Measurements from ENCODE around the gene FYN. TPM values are rescaled to one million over a fixed set of nuclear protein-coding genes. Genes with fewer than 3 reads are reported as not detected.

Gene FYN
- total RNA-seq, 1 donor: 106 TPM

- H3K79me2 ChIP-seq (ENCODE audit: insufficient read depth, low read length): peaks cover 100% of the 10 kb centered on the region
- H3K27ac ChIP-seq (ENCODE audit: low read depth, low read length): no peak overlapping the region
- H4K20me1 ChIP-seq (ENCODE audit: insufficient read depth, low read length): peaks cover 58% of the 10 kb centered on the region
- no peak overlapping the region for H2AFZ ChIP-seq (ENCODE audit: low read length)
- H3K9me3 ChIP-seq (ENCODE audit: low read depth, low read length): no peaks in the 10 kb centered on the region
- no peak for TF ChIP-seq CTCF (IDR thresholded peaks at IDR 0.05; ENCODE audit: extremely low read depth, low read depth, low read length)
- H3K36me3 ChIP-seq (ENCODE audit: insufficient read depth, low read length): peaks cover 4% of the 10 kb centered on the region
- H3K4me1 ChIP-seq (ENCODE audit: insufficient read depth, low read length): peaks cover 10% of the 10 kb centered on the region
- no peak overlapping the region for H3K4me2 ChIP-seq (ENCODE audit: insufficient read depth, low read length)
- H3K4me3 ChIP-seq (ENCODE audit: insufficient read depth, low read length): no peak overlapping the region
- H3K27me3 ChIP-seq (ENCODE audit: insufficient read depth, low read length): no peaks in the 10 kb centered on the region
- DNase-seq (ENCODE audit: insufficient read length, low spot score, missing footprints): no peak
These were observed 7.2 kb downstream of the FYN start for GRCh38 chr6:111865909-111866546.

GRCh38 chr6:111865049-111865585 is 8.1 kb downstream of the FYN start:
- no peak for DNase-seq (ENCODE audit: insufficient read length, low spot score, missing footprints)
- TF ChIP-seq CTCF (IDR thresholded peaks at IDR 0.05; ENCODE audit: extremely low read depth, low read depth, low read length): no peak

GRCh38 chr6:111864138-111865048 is 8.9 kb downstream of the FYN start:
- Histone ChIP-seq H3K9me3 (ENCODE audit: low read depth, low read length) (no peaks in the 10 kb centered on the region), H3K4me1 (ENCODE audit: insufficient read depth, low read length) (no peaks in the 10 kb centered on the region), H3K79me2 (ENCODE audit: insufficient read depth, low read length) (peaks cover 100% of the 10 kb centered on the region), H3K4me2 (ENCODE audit: insufficient read depth, low read length) (no peak overlapping the region), H4K20me1 (ENCODE audit: insufficient read depth, low read length) (peaks cover 56% of the 10 kb centered on the region), H3K27me3 (ENCODE audit: insufficient read depth, low read length) (no peaks in the 10 kb centered on the region), H3K27ac (ENCODE audit: low read depth, low read length) (no peak overlapping the region), H3K4me3 (ENCODE audit: insufficient read depth, low read length) (no peak overlapping the region), H2AFZ (ENCODE audit: low read length) (no peak overlapping the region), H3K36me3 (ENCODE audit: insufficient read depth, low read length) (peaks cover 4% of the 10 kb centered on the region)
- TF ChIP-seq CTCF (IDR thresholded peaks at IDR 0.05; ENCODE audit: extremely low read depth, low read depth, low read length): no peak
- DNase-seq (ENCODE audit: insufficient read length, low spot score, missing footprints): no peak

More at GRCh38 chr6:111865049-111865585, 8.1 kb downstream of the FYN start:
- H3K4me3 ChIP-seq (ENCODE audit: insufficient read depth, low read length): no peak overlapping the region
- H2AFZ ChIP-seq (ENCODE audit: low read length): no peak overlapping the region
- peaks cover 63% of the 10 kb centered on the region for H4K20me1 ChIP-seq (ENCODE audit: insufficient read depth, low read length)
- peaks cover 1% of the 10 kb centered on the region for H3K4me1 ChIP-seq (ENCODE audit: insufficient read depth, low read length)
- H3K27ac ChIP-seq (ENCODE audit: low read depth, low read length): no peak overlapping the region
- no peaks in the 10 kb centered on the region for H3K9me3 ChIP-seq (ENCODE audit: low read depth, low read length)
- no peak overlapping the region for H3K4me2 ChIP-seq (ENCODE audit: insufficient read depth, low read length)
- no peaks in the 10 kb centered on the region for H3K27me3 ChIP-seq (ENCODE audit: insufficient read depth, low read length)
- peaks cover 100% of the 10 kb centered on the region for H3K79me2 ChIP-seq (ENCODE audit: insufficient read depth, low read length)
- peaks cover 4% of the 10 kb centered on the region for H3K36me3 ChIP-seq (ENCODE audit: insufficient read depth, low read length)

GRCh38 chr6:111862741-111863140 is 10.5 kb downstream of the FYN start:
- TF ChIP-seq CTCF (IDR thresholded peaks at IDR 0.05; ENCODE audit: extremely low read depth, low read depth, low read length): no peak
- no peak overlapping the region for H2AFZ ChIP-seq (ENCODE audit: low read length)
- peaks cover 4% of the 10 kb centered on the region for H3K36me3 ChIP-seq (ENCODE audit: insufficient read depth, low read length)
- no peak overlapping the region for H3K4me3 ChIP-seq (ENCODE audit: insufficient read depth, low read length)
- H4K20me1 ChIP-seq (ENCODE audit: insufficient read depth, low read length): peaks cover 52% of the 10 kb centered on the region
- H3K27me3 ChIP-seq (ENCODE audit: insufficient read depth, low read length): no peaks in the 10 kb centered on the region
- H3K9me3 ChIP-seq (ENCODE audit: low read depth, low read length): no peaks in the 10 kb centered on the region
- DNase-seq (ENCODE audit: insufficient read length, low spot score, missing footprints): no peak
- H3K27ac ChIP-seq (ENCODE audit: low read depth, low read length): no peak overlapping the region
- no peak overlapping the region for H3K4me2 ChIP-seq (ENCODE audit: insufficient read depth, low read length)
- H3K79me2 ChIP-seq (ENCODE audit: insufficient read depth, low read length): peaks cover 100% of the 10 kb centered on the region
- H3K4me1 ChIP-seq (ENCODE audit: insufficient read depth, low read length): peaks cover 3% of the 10 kb centered on the region
